Nephron progenitor cell (in vitro differentiated cells): ENCODE measurements around the gene HSPB7.
"Not testable (repeated sequence)": the region's sequence is repeated elsewhere in the genome, so short reads cannot be mapped to it uniquely, and the experiment has no call there.

ENCODE experiments used
- DNase-seq: peaks from one replicate; pipeline ENCODE4 v3.0.0; 2021
- H3K27ac Mint-ChIP-seq: 2 replicates; pipeline ENCODE4 v1.8.0; 2021; ENCODE audit warnings: mild to moderate bottlenecking, moderate library complexity, mixed read lengths
- H3K27me3 Mint-ChIP-seq: 2 replicates; pipeline ENCODE4 v1.8.0; 2021; ENCODE audit warnings: mild to moderate bottlenecking, low read depth, mixed read lengths; ENCODE audit not compliant: poor library complexity
- H3K36me3 Mint-ChIP-seq: 2 replicates; pipeline ENCODE4 v1.8.0; 2021; ENCODE audit warnings: low read depth, mixed read lengths
- H3K4me1 Mint-ChIP-seq: 2 replicates; pipeline ENCODE4 v1.8.0; 2021; ENCODE audit warnings: mixed read lengths
- H3K4me3 Mint-ChIP-seq: 2 replicates; pipeline ENCODE4 v1.8.0; 2021; ENCODE audit warnings: mild to moderate bottlenecking, moderate library complexity, mixed read lengths
- H3K9me3 Mint-ChIP-seq: 2 replicates; pipeline ENCODE4 v1.8.0; 2021; ENCODE audit warnings: mild to moderate bottlenecking, moderate library complexity, mixed read lengths
- CTCF ChIP-seq: fragments of 200-600 bp; sonication (generic); IDR thresholded peaks from 2 replicates; pipeline ENCODE4 v1.5.0; 2021; ENCODE audit warnings: antibody characterized with exemption

Gene HSPB7

DNA sequence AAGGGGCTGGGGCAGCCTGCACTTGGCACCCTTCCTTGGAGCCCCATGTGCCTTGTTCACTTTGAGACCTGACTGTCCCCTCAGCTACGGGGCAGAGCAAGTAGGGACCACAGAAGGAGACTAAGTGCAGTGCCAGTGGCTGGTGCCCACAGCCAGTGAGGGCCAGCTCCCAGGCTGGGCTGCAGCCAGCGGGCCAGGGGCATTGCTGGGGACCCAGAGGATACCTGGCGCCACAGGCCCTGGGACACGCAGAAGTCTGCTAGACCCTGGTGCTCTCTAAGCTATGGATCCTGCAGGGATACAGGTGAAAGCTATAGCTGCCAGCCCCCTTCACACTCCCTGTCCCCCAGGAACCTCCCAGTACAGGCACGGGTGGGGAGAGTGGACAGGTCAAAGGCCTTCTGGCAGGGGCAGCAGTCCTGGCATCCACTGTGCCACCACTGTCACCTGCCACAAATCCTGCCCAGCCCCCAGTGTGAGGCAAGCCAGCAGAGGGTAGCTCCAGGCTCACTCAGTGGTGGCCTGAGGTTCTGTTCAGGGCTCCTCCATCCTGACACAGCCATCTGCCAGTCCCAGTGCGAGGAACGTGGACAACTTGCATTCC is 5.3 kb upstream of the HSPB7 start:
- H3K36me3 Mint-ChIP-seq: no peaks in the 10 kb centered on the region
- DNase-seq: no peak
- H3K4me3 Mint-ChIP-seq: no peak overlapping the region
- no peak for TF ChIP-seq CTCF
- no peak overlapping the region for H3K27ac Mint-ChIP-seq
- H3K9me3 Mint-ChIP-seq: no peaks in the 10 kb centered on the region
- peaks cover 40% of the 10 kb centered on the region for H3K4me1 Mint-ChIP-seq
- H3K27me3 Mint-ChIP-seq: peaks cover 37% of the 10 kb centered on the region

DNA sequence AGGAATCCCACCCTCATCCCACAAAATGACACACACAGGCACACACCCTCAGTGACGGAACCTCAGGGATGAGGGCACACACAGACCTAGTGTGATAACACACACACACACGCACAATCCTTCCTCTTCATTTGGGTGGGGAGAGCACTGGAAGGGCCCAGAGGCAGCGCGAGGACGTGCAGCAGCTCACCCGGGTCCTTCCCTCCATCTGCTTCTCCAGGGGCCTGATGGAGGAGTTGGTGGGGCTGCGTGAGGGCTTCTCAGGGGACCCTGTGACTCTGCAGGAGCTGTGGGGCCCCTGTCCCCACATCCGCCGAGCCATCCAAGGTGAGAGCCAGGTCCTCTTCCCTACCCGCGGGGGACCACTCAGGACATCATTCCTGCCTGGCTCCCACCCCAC is 4.5 kb upstream of the HSPB7 start:
- Mint-ChIP-seq H3K27ac (no peak overlapping the region), H3K4me3 (no peak overlapping the region), H3K27me3 (peaks cover 37% of the 10 kb centered on the region), H3K9me3 (no peaks in the 10 kb centered on the region), H3K36me3 (no peaks in the 10 kb centered on the region), H3K4me1 (peaks cover 42% of the 10 kb centered on the region)
- no peak for TF ChIP-seq CTCF
- DNase-seq: no peak

- no peak for DNase-seq
- Mint-ChIP-seq H3K4me3 (no peak within 1 kb of the TSS), H3K36me3 (no peaks in the 10 kb centered on the region), H3K27ac (no peak within 1 kb of the TSS), H3K9me3 (no peaks in the 10 kb centered on the region), H3K27me3 (peaks cover 37% of the 10 kb centered on the region), H3K4me1 (peaks cover 42% of the 10 kb centered on the region)
- no peak for TF ChIP-seq CTCF
Observed at GRCh38 chr1:16021681-16022080, 3.8 kb upstream of the HSPB7 start, which contains the start of gene CLCNKA. TSS of gene CLCNKA (plus strand) at chr1:16022036. CDS start at chr1:16022620, 584 bp downstream.

- H3K9me3 Mint-ChIP-seq, H3K4me3 Mint-ChIP-seq, DNase-seq, H3K36me3 Mint-ChIP-seq, H3K27ac Mint-ChIP-seq: not testable (repeated sequence)
- peaks cover 43% of the 10 kb centered on the region for H3K4me1 Mint-ChIP-seq
- H3K27me3 Mint-ChIP-seq: peaks cover 36% of the 10 kb centered on the region
Observed at GRCh38 chr1:16020878-16021277, 3.0 kb upstream of the HSPB7 start.

DNA sequence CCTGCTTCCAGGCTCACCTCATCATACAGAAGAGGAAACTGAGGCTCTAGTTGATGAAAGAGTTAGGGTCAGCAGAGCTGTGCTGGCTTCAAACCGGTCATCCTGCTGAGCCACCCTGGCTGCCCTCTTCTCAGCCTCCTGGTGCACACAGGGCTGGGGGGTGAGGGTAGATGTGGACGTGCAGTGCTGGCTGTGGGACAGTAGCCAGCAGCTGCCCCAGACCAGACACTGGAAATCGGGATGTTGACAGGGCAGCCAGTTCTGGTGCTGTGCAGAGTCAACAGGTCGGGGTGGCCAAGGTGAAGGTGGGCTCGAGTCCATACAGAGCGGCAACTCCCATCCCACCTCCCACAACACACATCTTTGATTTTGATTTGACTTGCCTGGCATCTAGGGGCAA is 2.5 kb upstream of the HSPB7 start:
- peaks cover 48% of the 10 kb centered on the region for H3K4me1 Mint-ChIP-seq
- no peak for DNase-seq
- peaks cover 37% of the 10 kb centered on the region for H3K27me3 Mint-ChIP-seq
- H3K9me3 Mint-ChIP-seq: no peaks in the 10 kb centered on the region
- TF ChIP-seq CTCF: no peak
- no peak overlapping the region for H3K4me3 Mint-ChIP-seq
- H3K27ac Mint-ChIP-seq: no peak overlapping the region
- H3K36me3 Mint-ChIP-seq: no peaks in the 10 kb centered on the region

GRCh38 chr1:16019644-16020277 is 1.9 kb upstream of the HSPB7 start:
- no peak for DNase-seq
- Mint-ChIP-seq H3K27ac (no peak overlapping the region), H3K4me3 (no peak overlapping the region), H3K27me3 (peaks cover 38% of the 10 kb centered on the region), H3K9me3 (no peaks in the 10 kb centered on the region), H3K36me3 (no peaks in the 10 kb centered on the region), H3K4me1 (peaks cover 54% of the 10 kb centered on the region)
- no peak for TF ChIP-seq CTCF
